Fibroblast of pulmonary artery (primary cell): ENCODE results near the gene DGKD.

ENCODE experiments used
- DNase-seq: peaks from one replicate; pipeline ENCODE4 v3.0.0-alpha.2; 2010; ENCODE audit warnings: low read depth
- H3K4me3 ChIP-seq: replicated peaks from 2 replicates; pipeline ENCODE4 v1.5.1; 2011; ENCODE audit warnings: low read depth, mild to moderate bottlenecking, control low read depth, low read length, moderate library complexity
- CTCF ChIP-seq: IDR thresholded peaks from 2 replicates; pipeline ENCODE4 v1.5.1; 2011; ENCODE audit warnings: mild to moderate bottlenecking, control low read depth, low read length, inconsistent platforms; ENCODE audit errors: missing control alignments

DGKD gene

GRCh38 chr2:233402789-233403188, 48.5 kb downstream of the DGKD start:
- no peak for DNase-seq
- no peak overlapping the region for H3K4me3 ChIP-seq
- TF ChIP-seq CTCF: no peak

GRCh38 chr2:233404222-233404621, 49.9 kb downstream of the DGKD start:
- DNase-seq: peak; percentile 69
- TF ChIP-seq CTCF: peak; percentile 95
- no peak overlapping the region for H3K4me3 ChIP-seq

GRCh38 chr2:233406865-233407264, 52.6 kb downstream of the DGKD start:
- DNase-seq: no peak
- H3K4me3 ChIP-seq: no peak overlapping the region
- TF ChIP-seq CTCF: no peak

GRCh38 chr2:233407771-233408181, 53.5 kb downstream of the DGKD start:
- no peak for TF ChIP-seq CTCF
- peak; percentile 52 for DNase-seq
- H3K4me3 ChIP-seq: no peak overlapping the region

- TF ChIP-seq CTCF: no peak
- DNase-seq: no peak
Observed at GRCh38 chr2:233408366-233409285, 54.3 kb downstream of the DGKD start.

GRCh38 chr2:233409286-233409991, 55.1 kb downstream of the DGKD start:
- no peak overlapping the region for H3K4me3 ChIP-seq
- no peak for DNase-seq
- no peak for TF ChIP-seq CTCF

More at GRCh38 chr2:233408366-233409285, 54.3 kb downstream of the DGKD start:
- no peak overlapping the region for H3K4me3 ChIP-seq
